IPS DF 6.9 (cell line): ENCODE results near the gene LAMB4.

Experiments used
- DNase-seq: peaks from one replicate; pipeline ENCODE4 v3.0.0-alpha.2; 2013; ENCODE audit warnings: low read depth, low spot score
- H3K27ac ChIP-seq: one replicate; pipeline ENCODE4 v1.5.1; 2013; ENCODE audit warnings: low read length, control low read depth
- H3K27me3 ChIP-seq: 2 replicates; pipeline ENCODE4 v1.6.1; 2013; ENCODE audit warnings: mild to moderate bottlenecking, low read length; ENCODE audit not compliant: control insufficient read depth, insufficient read depth
- H3K36me3 ChIP-seq: 2 replicates; pipeline ENCODE4 v1.6.1; 2013; ENCODE audit warnings: low read length; ENCODE audit not compliant: control insufficient read depth, insufficient read depth
- H3K4me1 ChIP-seq: 2 replicates; pipeline ENCODE4 v1.6.1; 2013; ENCODE audit warnings: low read length; ENCODE audit not compliant: control insufficient read depth, insufficient read depth
- H3K4me3 ChIP-seq: 2 replicates; pipeline ENCODE4 v1.5.1; 2013; ENCODE audit warnings: mild to moderate bottlenecking, low read length
- H3K9me3 ChIP-seq: 2 replicates; pipeline ENCODE4 v1.6.1; 2013; ENCODE audit warnings: low read length, inconsistent platforms; ENCODE audit not compliant: control insufficient read depth, insufficient read depth
- WGBS: extraction: QIAGEN DNeasy Blood & Tissue Kit; methylation state at CpG from one replicate; pipeline ENCODE4 v1.1.7; 2013; ENCODE audit warnings: mixed read lengths, missing lambda C conversion rate; ENCODE audit not compliant: insufficient read length, insufficient coverage; 5-methylcytosine and 5-hydroxymethylcytosine counted together

LAMB4 gene

DNA sequence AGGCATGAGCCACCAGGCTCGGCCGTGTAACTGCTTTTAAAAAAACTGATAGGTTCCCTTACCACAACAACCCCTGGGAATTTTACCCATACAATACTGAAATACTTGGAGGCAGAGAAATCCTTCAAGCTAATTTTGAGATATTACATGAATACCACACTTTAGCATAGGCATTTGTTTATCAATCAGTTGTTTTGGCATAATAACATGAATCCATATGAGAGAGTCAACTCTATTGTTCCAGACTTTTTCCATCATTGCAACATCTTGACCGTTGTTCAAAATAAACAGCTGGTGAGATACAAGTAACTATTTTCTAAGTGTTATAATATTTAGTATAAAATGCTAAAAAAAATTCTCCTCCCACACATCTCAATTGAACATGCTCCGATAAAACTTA is 36.8 kb downstream of the LAMB4 start:
- no peak for DNase-seq
- H3K4me3 ChIP-seq: no peak overlapping the region
- H3K36me3 ChIP-seq: no peaks in the 10 kb centered on the region
- no peaks in the 10 kb centered on the region for H3K4me1 ChIP-seq
- no CpG with 5 or more reads among the region's 4 CpGs for WGBS
- no peak overlapping the region for H3K27ac ChIP-seq
- no peaks in the 10 kb centered on the region for H3K27me3 ChIP-seq
- no peaks in the 10 kb centered on the region for H3K9me3 ChIP-seq

DNA sequence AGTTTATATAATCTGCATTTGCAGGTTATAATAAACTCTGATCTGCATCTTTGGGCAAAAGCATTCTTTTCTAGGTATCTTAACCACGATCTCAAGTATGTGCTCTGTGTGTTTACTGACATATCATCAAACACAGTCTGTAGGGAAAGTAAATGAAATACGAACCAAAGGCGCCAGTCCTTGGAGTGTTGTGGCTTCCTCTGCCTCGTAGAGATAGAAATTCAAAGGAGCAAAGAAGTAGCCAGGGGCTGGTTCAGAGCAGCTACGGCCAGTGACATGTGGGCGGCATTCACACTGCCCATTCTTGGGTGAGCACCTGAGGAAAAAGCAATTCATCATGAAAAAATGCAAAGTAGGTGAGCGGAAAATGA is 38.7 kb downstream of the LAMB4 start:
- Histone ChIP-seq H3K4me1 (no peaks in the 10 kb centered on the region), H3K9me3 (no peaks in the 10 kb centered on the region), H3K36me3 (no peaks in the 10 kb centered on the region), H3K27me3 (no peaks in the 10 kb centered on the region), H3K4me3 (no peak overlapping the region), H3K27ac (no peak overlapping the region)
- no CpG with 5 or more reads among the region's 7 CpGs for WGBS
- no peak for DNase-seq

DNA sequence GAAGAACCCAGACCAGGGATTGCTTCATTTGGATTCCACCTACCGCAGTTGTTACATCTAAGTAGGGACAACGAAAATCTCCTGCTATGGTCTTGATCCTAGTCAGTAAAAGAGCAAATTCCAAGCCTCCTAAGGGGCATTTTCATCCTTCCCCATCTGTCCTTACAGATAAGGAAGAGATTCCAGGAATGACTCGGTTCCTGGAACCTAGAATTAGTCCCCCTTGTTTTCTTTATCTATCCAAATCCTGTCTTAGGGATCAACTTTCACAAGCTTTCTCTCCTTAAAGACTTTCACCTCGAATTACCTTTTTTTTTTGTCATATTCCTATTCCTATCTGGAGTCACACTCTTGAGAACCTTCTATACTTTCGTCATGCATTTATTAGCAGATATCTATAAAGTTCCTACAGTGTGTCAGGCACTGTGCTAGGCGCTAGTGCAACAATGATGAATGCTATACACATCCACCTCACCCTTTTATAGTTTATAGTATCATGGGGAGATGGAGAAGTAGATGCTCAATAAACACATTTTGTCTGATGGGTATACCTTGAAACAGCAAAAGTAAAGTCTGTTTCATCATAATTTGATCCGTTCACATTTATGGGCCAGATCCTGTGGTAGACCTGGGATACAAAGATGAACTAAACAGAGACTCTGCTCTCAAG is 39.2 kb downstream of the LAMB4 start:
- Histone ChIP-seq H3K27me3 (no peaks in the 10 kb centered on the region), H3K4me3 (no peak overlapping the region), H3K27ac (no peak overlapping the region), H3K36me3 (no peaks in the 10 kb centered on the region), H3K9me3 (no peaks in the 10 kb centered on the region), H3K4me1 (no peaks in the 10 kb centered on the region)
- DNase-seq: no peak
- no CpG with 5 or more reads among the region's 7 CpGs for WGBS

DNA sequence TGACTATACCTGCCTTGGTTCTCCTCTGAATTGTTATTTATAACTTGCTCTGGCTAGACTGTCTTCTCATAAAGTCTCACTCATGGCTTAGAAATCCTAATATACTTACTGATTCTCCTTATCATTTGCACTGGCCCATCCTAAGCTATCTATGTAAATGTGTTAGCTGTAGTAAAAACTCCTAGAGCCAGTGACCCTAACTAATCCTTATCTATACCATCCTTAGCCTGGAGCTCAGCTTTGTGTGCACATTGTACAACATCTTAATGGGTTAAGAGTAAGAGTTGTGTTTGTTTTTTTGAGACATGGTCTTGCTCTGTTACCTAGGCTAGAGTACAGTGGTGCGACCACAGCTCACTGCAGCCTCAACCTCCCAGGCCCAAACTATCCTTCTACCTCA is 40.8 kb downstream of the LAMB4 start:
- Histone ChIP-seq H3K27ac (no peak overlapping the region), H3K4me1 (no peaks in the 10 kb centered on the region), H3K4me3 (no peak overlapping the region), H3K9me3 (no peaks in the 10 kb centered on the region), H3K36me3 (no peaks in the 10 kb centered on the region), H3K27me3 (no peaks in the 10 kb centered on the region)
- no CpG with 5 or more reads among the region's 1 CpG for WGBS
- DNase-seq: no peak

DNA sequence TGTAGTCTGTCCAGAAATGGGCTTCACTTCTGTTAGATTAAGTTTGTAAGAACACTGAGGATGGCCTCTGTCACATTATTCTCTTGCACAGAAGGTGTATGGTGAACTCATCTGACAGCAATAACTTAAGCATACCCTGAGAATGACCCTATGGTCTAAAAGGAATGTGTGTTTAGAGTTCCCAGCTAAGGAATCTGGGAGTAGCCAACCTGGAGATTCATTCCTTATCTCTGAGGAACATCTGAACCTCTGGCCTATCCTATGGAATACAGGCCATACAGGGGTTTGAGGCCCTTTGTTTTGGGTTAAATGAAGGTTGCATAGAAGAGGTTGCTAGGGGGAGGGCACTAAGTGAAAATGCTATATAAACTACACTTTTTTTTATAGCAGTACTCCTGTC is 41.4 kb downstream of the LAMB4 start:
- H3K9me3 ChIP-seq: no peaks in the 10 kb centered on the region
- no peak for DNase-seq
- H3K27ac ChIP-seq: no peak overlapping the region

DNA sequence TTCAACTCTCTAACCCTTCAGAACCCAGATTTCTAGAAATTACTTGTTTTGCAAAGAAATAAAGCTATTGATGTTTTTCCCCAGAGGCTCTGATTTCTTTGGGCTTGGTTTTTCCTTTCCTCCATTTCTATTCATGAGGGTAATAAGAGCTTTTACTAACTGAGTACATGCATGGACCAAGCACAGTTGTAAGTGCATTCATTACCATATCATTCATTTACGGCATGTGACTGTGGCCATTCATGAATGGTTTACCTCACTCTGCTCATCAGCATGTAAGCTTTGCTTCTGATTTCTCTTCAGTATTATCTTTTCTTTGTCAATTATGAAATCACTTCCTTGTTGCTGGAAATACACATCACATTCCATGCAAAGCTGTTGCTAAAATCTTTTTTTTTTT is 42.4 kb downstream of the LAMB4 start:
- no peak overlapping the region for H3K27ac ChIP-seq
- no peak overlapping the region for H3K4me3 ChIP-seq
- no CpG with 5 or more reads among the region's 1 CpG for WGBS
- no peaks in the 10 kb centered on the region for H3K36me3 ChIP-seq
- no peak for DNase-seq
- H3K27me3 ChIP-seq: no peaks in the 10 kb centered on the region
- no peaks in the 10 kb centered on the region for H3K9me3 ChIP-seq
- no peaks in the 10 kb centered on the region for H3K4me1 ChIP-seq

More for the DNA sequence above, 41.4 kb downstream of the LAMB4 start:
- H3K4me1 ChIP-seq: no peaks in the 10 kb centered on the region
- H3K36me3 ChIP-seq: no peaks in the 10 kb centered on the region
- no peak overlapping the region for H3K4me3 ChIP-seq
- no peaks in the 10 kb centered on the region for H3K27me3 ChIP-seq

DNA sequence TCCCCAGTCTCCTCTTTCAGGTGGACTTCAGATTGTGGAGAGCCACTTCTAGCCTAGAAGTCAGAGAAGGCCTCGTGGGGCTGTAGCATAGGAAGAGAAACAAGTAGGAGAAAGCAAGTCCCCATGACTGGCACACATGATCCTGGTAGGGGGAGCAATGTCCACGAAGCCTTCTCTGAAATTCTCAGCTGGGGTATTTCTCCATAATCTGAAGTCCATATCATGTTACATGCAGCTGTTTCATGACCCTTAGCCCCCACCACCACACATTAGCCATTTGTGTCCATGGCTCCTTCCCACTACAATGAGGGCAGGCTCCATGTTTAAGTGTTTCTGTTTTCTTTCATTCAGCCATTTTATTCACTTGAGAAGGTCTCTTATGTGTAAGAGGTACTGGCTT is 43.2 kb downstream of the LAMB4 start:
- Histone ChIP-seq H3K9me3 (no peaks in the 10 kb centered on the region), H3K27me3 (no peaks in the 10 kb centered on the region), H3K36me3 (no peaks in the 10 kb centered on the region), H3K4me3 (no peak overlapping the region), H3K27ac (no peak overlapping the region), H3K4me1 (no peaks in the 10 kb centered on the region)
- no peak for DNase-seq
- no CpG with 5 or more reads among the region's 2 CpGs for WGBS

DNA sequence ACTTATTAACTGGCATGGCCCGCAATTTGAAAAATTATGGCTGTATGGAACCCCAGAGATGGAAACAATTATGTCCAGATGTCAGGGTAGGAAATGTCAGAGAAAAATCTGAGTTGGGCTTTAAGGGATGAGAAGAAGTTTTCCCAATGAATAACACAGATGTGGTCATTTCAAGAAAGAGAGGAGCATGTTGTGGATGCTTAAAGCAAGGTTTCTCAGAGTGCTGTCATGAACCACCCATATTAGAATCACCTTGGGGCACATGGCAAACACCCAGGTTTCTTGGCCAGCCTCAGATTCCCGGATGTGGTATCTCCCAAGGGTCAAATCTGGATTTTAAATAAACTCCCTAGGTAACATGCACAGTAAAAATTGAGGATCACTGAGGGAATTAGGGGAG is 43.6 kb downstream of the LAMB4 start:
- Histone ChIP-seq H3K36me3 (no peaks in the 10 kb centered on the region), H3K4me1 (no peaks in the 10 kb centered on the region), H3K4me3 (no peak overlapping the region), H3K27me3 (no peaks in the 10 kb centered on the region), H3K27ac (no peak overlapping the region), H3K9me3 (no peaks in the 10 kb centered on the region)
- no CpG with 5 or more reads among the region's 2 CpGs for WGBS
- no peak for DNase-seq

DNA sequence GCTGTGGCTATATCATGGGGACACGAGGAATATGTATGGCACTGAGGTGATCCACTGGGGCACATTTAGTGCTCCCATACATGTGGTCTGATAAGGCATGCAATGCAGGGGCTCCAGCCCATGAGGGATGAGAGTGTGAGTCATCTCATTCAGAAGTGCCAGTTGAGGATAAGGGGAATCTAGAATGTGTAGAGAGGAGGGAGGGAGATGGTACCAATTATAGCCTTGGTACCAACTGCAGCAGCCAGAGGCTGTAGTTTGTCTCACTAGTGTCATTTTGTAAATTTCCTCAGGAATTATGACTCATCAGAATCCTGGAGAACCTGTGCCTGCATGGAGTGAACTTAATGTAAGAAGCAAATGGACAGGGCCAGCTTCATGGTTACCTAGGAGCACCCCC is 46.2 kb downstream of the LAMB4 start:
- no peak for DNase-seq
- WGBS: no CpG with 5 or more reads among the region's 1 CpG
- Histone ChIP-seq H3K4me1 (no peaks in the 10 kb centered on the region), H3K27ac (no peak overlapping the region), H3K4me3 (no peak overlapping the region), H3K9me3 (no peaks in the 10 kb centered on the region), H3K27me3 (no peaks in the 10 kb centered on the region), H3K36me3 (no peaks in the 10 kb centered on the region)

DNA sequence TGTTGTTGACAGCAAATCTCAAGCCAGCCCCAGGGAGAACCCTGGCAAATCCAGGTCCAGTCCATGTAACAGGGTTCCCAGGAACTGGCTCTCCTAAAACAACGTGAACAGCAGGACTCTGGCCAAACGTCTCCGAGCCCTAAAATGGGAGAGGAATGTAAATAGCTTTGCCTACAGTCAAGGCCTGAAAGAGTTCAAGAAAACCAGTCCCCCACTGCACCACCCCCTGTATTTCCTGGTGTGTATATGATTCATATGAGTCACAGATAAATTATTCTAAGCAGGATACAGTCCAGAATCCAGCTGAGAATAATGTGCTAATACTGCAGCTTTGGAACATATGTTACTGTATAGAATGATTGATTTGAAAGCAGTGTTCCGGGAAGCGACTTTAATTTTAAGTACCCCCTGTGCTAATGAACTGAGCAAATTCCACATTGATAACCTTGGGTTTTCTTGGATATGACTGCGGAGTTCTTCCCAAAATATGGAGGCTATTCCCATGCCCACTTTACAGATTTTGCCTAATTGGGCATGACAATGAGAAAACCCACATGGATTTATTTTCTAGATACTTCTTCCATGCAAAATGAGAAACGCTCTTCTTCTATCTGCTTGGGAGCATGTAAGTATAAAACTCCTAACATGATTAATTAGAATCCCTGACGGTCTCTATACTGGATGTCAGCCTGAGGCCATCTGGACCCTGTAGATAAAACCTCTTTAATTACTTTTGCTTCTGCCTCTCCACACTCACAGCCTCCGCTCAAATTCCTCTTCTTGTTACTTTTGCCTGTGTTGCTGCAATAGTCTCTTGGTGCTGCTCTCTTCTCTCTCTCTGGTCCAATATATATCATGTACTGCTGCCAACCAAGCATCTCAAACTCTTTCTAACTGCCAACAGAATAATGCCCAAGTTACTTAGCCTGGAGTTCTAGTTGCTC is 50.2 kb downstream of the LAMB4 start:
- no CpG with 5 or more reads among the region's 9 CpGs for WGBS
- no peak for DNase-seq
- Histone ChIP-seq H3K4me3 (no peak overlapping the region), H3K9me3 (no peaks in the 10 kb centered on the region), H3K4me1 (no peaks in the 10 kb centered on the region), H3K27ac (no peak overlapping the region), H3K27me3 (no peaks in the 10 kb centered on the region), H3K36me3 (no peaks in the 10 kb centered on the region)

DNA sequence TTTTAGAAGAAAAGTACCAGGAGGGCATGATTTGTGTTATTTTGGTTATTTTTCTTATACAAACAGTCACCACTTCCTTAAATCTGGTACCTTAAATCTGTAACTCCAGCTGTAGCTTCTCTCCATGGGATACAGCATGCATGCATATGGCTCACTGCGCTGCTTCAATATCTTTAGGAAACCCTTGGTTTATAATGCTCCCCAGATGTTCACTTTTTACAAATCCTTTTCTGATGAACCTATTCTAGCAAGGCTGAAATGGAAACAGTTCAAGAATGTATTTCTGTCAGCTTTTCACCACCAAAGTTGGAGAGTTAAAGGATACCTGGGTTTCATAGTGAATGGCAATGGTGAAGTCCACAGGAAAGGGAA is 50.9 kb downstream of the LAMB4 start:
- Histone ChIP-seq H3K36me3 (no peaks in the 10 kb centered on the region), H3K27me3 (no peaks in the 10 kb centered on the region), H3K4me1 (no peaks in the 10 kb centered on the region), H3K9me3 (no peaks in the 10 kb centered on the region), H3K27ac (no peak overlapping the region), H3K4me3 (no peak overlapping the region)
- WGBS: no CpG with 5 or more reads among the region's 1 CpG
- DNase-seq: no peak
